Measurements from ENCODE around the gene RBPJ. TPM values are rescaled to one million over a fixed set of nuclear protein-coding genes. Genes with fewer than 3 reads are reported as not detected.
A peak's percentile ranks its signal among the peaks of the same experiment; 100 is the strongest.

RBPJ gene
- total and polyA plus RNA-seq, 11 donors: 21.9 to 84.3 (median 37.5) TPM

GRCh38 chr4:26297219-26297618 is 23.6 kb upstream of the RBPJ start:
- Histone ChIP-seq H3K27me3 (no peaks in the 10 kb centered on the region), H3K4me1 (peaks cover 0 to 38% (median 1%) of the 10 kb centered on the region in 12 donors), H3K9me3 (no peaks in the 10 kb centered on the region), H3K36me3 (no peaks in the 10 kb centered on the region), H3K27ac (no peak overlapping the region), H3K4me3 (no peak overlapping the region)
- DNase-seq (no peak), ATAC-seq (no peak)
- intact Hi-C loops (cut with DNase I): no loop called here
- WGBS, 4 donors: 87 to 90% (median 89%) methylated on average over 7 of the region's 7 CpGs
- TF ChIP-seq, protein P1, sequence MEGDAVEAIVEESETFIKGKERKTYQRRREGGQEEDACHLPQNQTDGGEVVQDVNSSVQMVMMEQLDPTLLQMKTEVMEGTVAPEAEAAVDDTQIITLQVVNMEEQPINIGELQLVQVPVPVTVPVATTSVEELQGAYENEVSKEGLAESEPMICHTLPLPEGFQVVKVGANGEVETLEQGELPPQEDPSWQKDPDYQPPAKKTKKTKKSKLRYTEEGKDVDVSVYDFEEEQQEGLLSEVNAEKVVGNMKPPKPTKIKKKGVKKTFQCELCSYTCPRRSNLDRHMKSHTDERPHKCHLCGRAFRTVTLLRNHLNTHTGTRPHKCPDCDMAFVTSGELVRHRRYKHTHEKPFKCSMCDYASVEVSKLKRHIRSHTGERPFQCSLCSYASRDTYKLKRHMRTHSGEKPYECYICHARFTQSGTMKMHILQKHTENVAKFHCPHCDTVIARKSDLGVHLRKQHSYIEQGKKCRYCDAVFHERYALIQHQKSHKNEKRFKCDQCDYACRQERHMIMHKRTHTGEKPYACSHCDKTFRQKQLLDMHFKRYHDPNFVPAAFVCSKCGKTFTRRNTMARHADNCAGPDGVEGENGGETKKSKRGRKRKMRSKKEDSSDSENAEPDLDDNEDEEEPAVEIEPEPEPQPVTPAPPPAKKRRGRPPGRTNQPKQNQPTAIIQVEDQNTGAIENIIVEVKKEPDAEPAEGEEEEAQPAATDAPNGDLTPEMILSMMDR (IDR thresholded peaks at IDR 0.05): no peak
- no peak for TF ChIP-seq POLR2A (IDR thresholded peaks at IDR 0.05)

DNA sequence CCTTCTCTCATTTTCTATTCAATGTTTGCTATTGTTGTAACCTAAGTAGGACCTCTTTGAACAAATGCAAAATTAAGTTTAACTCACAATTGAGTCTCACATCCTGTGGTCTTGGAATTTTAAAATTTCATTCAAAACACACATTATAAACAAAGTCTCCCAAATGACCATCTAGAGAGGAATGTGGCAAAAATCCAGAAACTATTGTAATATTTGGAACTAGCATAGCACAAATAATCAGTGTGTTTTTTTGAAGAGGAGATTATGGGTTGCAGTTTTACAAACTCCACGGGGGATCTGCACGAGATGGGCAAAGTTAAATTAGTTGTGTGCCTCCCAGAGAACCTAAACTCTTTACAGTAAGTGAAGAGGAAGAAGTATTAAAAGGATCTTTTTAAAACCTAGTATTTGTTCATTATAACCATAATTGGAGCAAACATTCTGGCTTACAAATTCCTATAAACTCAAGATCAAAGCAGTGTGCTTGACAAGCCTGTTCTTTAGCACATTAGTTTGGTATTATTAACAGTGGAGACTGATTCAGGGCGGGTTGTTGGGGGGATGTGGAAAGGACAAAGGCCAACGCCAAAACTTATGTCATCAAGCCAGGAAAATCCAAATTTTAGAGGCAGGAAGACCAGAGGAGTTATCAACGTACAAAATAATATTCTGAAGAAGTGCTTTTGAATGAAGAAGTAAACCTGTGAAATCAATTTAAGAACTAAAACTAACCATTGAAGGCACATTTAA is 22.4 kb upstream of the RBPJ start:
- TF ChIP-seq, protein P1 (IDR thresholded peaks at IDR 0.05): no peak
- WGBS, 4 donors: 30 to 38% (median 37%) methylated on average over 5 of the region's 5 CpGs

DNA sequence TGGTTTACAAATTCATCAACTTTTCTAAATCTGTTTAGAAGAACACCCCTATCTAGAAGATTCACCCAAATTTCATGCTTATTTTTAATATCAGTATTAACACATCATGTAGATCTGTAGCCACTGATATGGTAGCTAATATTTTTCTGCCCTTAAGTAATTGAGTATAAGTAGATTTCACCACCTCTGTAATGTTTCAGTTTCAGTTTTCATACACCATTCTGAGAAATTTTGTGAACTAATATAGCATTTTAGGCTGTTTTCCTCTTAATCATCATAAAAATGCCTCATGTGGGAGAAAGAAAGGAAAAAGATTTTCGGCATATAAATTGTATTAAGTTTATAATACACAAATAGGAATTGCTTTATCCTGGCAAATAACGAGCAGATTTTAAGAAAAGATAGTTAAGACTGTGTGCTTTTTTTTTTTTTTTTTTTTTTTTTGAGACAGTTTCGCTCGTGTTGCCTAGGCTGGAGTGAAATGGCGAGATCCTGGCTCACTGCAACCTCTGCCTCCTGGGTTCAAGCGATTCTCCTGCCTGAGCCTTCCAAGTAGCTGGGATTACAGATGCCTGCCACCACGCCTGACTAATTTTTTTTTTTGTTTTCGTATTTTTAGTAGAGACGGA is 21.4 kb upstream of the RBPJ start:
- DNase-seq (no peak), ATAC-seq (no peak)
- H3K4me3 ChIP-seq: no peak overlapping the region
- no peaks in the 10 kb centered on the region for H3K9me3 ChIP-seq
- no peaks in the 10 kb centered on the region for H3K27me3 ChIP-seq
- WGBS, 4 donors: 84 to 88% (median 87%) methylated on average over 9 of the region's 9 CpGs
- H3K36me3 ChIP-seq: no peaks in the 10 kb centered on the region
- intact Hi-C loops (cut with DNase I): no loop called here
- no peak for TF ChIP-seq POLR2A (IDR thresholded peaks at IDR 0.05)
- TF ChIP-seq, protein P1 (IDR thresholded peaks at IDR 0.05): no peak
- H3K27ac ChIP-seq: peak overlapping the region in 1 of 12 donors; percentile 38
- peaks cover 0 to 39% (median 1%) of the 10 kb centered on the region in 12 donors for H3K4me1 ChIP-seq

More for the DNA sequence above, 22.4 kb upstream of the RBPJ start:
- Histone ChIP-seq H3K27ac (peak overlapping the region in 1 of 12 donors; percentile 38), H3K36me3 (no peaks in the 10 kb centered on the region), H3K9me3 (no peaks in the 10 kb centered on the region), H3K27me3 (no peaks in the 10 kb centered on the region), H3K4me3 (no peak overlapping the region), H3K4me1 (peaks cover 0 to 39% (median 1%) of the 10 kb centered on the region in 12 donors)
- ATAC-seq (no peak), DNase-seq (no peak)
- intact Hi-C loops (cut with DNase I): no loop called here
